Heart right ventricle (tissue), 16 donors: ENCODE measurements around the gene TDRD10. TPM values are rescaled to one million over a fixed set of nuclear protein-coding genes. Genes with fewer than 3 reads are reported as not detected.
A peak's percentile ranks its signal among the peaks of the same experiment; 100 is the strongest.

Source experiments
- ATAC-seq, 8 donors: fragments of 200-7000 bp; cut with Tn5 transposase; one replicate each; pipeline ENCODE4 v1.9.1; 2020; ENCODE audit warnings: mild to moderate bottlenecking in 8 of 8, moderate library complexity in 8 of 8, moderate number of reproducible peaks in 1 of 8
- DNase-seq, 2 donors: peaks; one replicate each; pipeline ENCODE4 v3.0.0-alpha.2; 2020
- H3K27ac ChIP-seq, 10 donors: fragments of 200-600 bp; sonication (generic) in 2 of 10; one replicate each; pipeline versions ENCODE4 v1.5.0 to v1.8.0; 2020 to 2022; ENCODE audit warnings: mild to moderate bottlenecking in 3 of 10
- H3K27me3 ChIP-seq, 7 donors: fragments of 200-600 bp; one replicate each; pipeline ENCODE4 v1.8.0; 2021 to 2022; ENCODE audit warnings: mild to moderate bottlenecking in 2 of 7
- H3K36me3 ChIP-seq, 9 donors: fragments of 200-600 bp; sonication (generic) in 1 of 9; one replicate each; pipeline versions ENCODE4 v1.5.0 to v1.8.0; 2020 to 2022; ENCODE audit warnings: mild to moderate bottlenecking in 2 of 9
- H3K4me1 ChIP-seq, 9 donors: fragments of 200-600 bp; sonication (generic) in 1 of 9; one replicate each; pipeline versions ENCODE4 v1.5.0 to v1.8.0; 2020 to 2022; ENCODE audit warnings: mild to moderate bottlenecking in 4 of 9
- H3K4me3 ChIP-seq, 10 donors: fragments of 200-600 bp; sonication (generic) in 2 of 10; one replicate each; pipeline versions ENCODE4 v1.5.0 to v1.8.0; 2020 to 2022; ENCODE audit warnings: mild to moderate bottlenecking in 7 of 10, moderate library complexity in 2 of 10
- H3K9me3 ChIP-seq, 11 donors: fragments of 200-600 bp in 10 of 11; sonication (generic) in 2 of 11; one replicate each; pipeline versions ENCODE4 v1.5.0 to v1.8.0; 2013 to 2022; ENCODE audit warnings: mild to moderate bottlenecking in 2 of 11, control low read depth in 1 of 11, moderate library complexity in 1 of 11
- WGBS, 2 donors: extraction: QIAGEN DNeasy Blood & Tissue Kit; methylation state at CpG; one replicate each; pipeline ENCODE4 v1.1.7; 2013; ENCODE audit warnings: inconsistent platforms in 1 of 2; 5-methylcytosine and 5-hydroxymethylcytosine counted together
- intact Hi-C, 10 donors: fragments of 100-400 bp; cut with DNase I; formaldehyde crosslinking; loops; one replicate each; pipeline versions ENCODE4 v1.11.1 to v1.14.2; 2022
- polyA plus RNA-seq, 2 donors: library from polyadenylated mRNA; stranded (reverse); fragments of 200-250 nt; gene quantifications; one replicate each; pipeline ENCODE4 v1.2.3, GENCODE V29; 2013
- total RNA-seq, 10 donors: library from RNA; stranded (reverse); fragmentation: NEBNext Ultra II Directional in 3 of 10; extraction: Animal tissue kit (Norgen Biotek cat#: 25700) in 3 of 10; gene quantifications; one replicate each; pipeline versions ENCODE4 v1.2.1 to v1.2.4, GENCODE V29; 2021 to 2023
- TF ChIP-seq, protein P1 (sequence below), 9 donors: fragments of 200-600 bp; sonication (generic) in 2 of 9; IDR thresholded peaks; one replicate each; pipeline versions ENCODE4 v1.5.0 to v1.8.0; 2021 to 2022; ENCODE audit warnings: antibody characterized with exemption in 9 of 9, mild to moderate bottlenecking in 5 of 9, moderate library complexity in 1 of 9
- donor health status: Arrhythmogenic right ventricular cardiomyopathy.
- donor health status: ischemic (EF 13 %, LVEDD 7.1; RV severe dilation, severe dysfunction).
- donor health status: healthy with polysubstance abuse.
- donor health status: DM: no; HTN: yes; CAD: no.
- donor health status: DM: no; HTN: no; CAD: no.
- donor health status: ischemic (EF 25% LVEDD 6.9; RV normal size, moderate dysfunction).
- donor health status: ischemic (EF 25% LVEDD 5.7; RV mildly dilated, moderate dysfunction).
- donor health status: healthy.
- donor health status: DM: yes; HTN: yes; CAD: no.
- donor health status: Ischemic cardiomyopathy.
- donor health status: ischemic (EF 35%, LVEDD 5.7; RV mildly dilated, moderate dysfunction).
- donor health status: nonischemic (EF 11% LVEDD 7.7; RV severe dilation, severe dysfunction).
- donor health status: DM: yes; HTN: yes; CAD: no.
- donor health status: PGD.
- donor health status: ischemic (EF 29% LVEDD 5.4; RV normal size, mild dysfunction).
- donor health status: nonischemic (EF 23%, LVEDD 6.1; RV moderate dilation, normal function).

TDRD10 gene
- total and polyA plus RNA-seq, 12 donors = 1.1 to 13.3 (median 2.0) TPM

DNA sequence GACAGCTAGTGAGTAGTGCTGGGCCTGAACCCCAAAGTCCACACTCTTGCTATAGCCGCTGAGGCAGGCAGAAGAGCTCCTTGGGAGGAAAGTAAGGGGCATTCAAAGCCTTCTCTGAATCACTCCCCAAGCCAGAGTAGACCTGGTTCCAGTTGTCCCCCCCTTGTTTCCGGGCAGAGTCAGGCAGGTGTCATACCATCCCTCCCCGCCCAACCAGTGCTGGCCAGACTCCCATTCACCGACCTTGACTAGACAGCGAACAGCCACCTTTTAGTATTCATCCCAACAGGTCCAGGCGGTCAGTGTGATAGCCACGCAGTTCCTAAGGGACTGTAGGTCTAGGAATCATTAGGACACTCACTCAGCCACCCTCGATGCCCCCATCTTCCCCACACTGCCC, 77.4 kb downstream of the TDRD10 start:
- intact Hi-C loops = no loop called here
- Histone ChIP-seq H3K27ac (peak overlapping the region in 1 of 10 donors; percentile 83), H3K36me3 (peaks cover 0 to 67% (median 46%) of the 10 kb centered on the region in 9 donors), H3K4me1 (peaks cover 12 to 45% (median 21%) of the 10 kb centered on the region in 9 donors), H3K27me3 (no peaks in the 10 kb centered on the region), H3K4me3 (no peak overlapping the region), H3K9me3 (no peaks in the 10 kb centered on the region)
- DNase-seq (no peak), ATAC-seq (no peak)
- TF ChIP-seq, protein P1, sequence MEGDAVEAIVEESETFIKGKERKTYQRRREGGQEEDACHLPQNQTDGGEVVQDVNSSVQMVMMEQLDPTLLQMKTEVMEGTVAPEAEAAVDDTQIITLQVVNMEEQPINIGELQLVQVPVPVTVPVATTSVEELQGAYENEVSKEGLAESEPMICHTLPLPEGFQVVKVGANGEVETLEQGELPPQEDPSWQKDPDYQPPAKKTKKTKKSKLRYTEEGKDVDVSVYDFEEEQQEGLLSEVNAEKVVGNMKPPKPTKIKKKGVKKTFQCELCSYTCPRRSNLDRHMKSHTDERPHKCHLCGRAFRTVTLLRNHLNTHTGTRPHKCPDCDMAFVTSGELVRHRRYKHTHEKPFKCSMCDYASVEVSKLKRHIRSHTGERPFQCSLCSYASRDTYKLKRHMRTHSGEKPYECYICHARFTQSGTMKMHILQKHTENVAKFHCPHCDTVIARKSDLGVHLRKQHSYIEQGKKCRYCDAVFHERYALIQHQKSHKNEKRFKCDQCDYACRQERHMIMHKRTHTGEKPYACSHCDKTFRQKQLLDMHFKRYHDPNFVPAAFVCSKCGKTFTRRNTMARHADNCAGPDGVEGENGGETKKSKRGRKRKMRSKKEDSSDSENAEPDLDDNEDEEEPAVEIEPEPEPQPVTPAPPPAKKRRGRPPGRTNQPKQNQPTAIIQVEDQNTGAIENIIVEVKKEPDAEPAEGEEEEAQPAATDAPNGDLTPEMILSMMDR (IDR thresholded peaks at IDR 0.05) = no peak
- 77 to 86% methylated on average over 8 of the region's 8 CpGs for WGBS, 2 donors

DNA sequence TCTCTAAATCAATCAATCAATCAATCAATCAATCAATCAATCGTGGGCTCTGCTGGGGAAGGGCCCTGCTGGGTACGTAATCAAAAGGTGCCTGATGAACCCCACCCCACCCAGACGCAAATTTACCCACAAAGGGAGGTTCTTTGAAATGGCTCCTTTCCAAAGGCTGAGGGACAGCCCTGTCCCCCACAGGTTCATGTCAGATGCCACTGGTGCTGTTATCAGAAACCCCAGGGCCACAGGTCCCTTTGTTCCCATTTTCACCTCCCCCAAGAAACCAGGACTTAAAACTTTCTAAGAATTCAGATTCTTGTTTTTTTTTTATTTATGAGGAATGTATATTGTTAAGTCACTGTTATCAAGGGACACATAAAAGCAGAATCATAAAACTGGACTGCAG, 79.7 kb downstream of the TDRD10 start:
- Histone ChIP-seq H3K4me1 (peaks cover 12 to 48% (median 23%) of the 10 kb centered on the region in 9 donors), H3K4me3 (no peak overlapping the region), H3K27me3 (no peaks in the 10 kb centered on the region), H3K27ac (no peak overlapping the region), H3K36me3 (peaks cover 9 to 90% (median 70%) of the 10 kb centered on the region in 9 donors), H3K9me3 (no peaks in the 10 kb centered on the region)
- intact Hi-C loops = no loop called here
- 78 to 91% methylated on average over 3 of the region's 3 CpGs for WGBS, 2 donors
- TF ChIP-seq, protein P1 (IDR thresholded peaks at IDR 0.05) = no peak
- DNase-seq (no peak), ATAC-seq (no peak)

DNA sequence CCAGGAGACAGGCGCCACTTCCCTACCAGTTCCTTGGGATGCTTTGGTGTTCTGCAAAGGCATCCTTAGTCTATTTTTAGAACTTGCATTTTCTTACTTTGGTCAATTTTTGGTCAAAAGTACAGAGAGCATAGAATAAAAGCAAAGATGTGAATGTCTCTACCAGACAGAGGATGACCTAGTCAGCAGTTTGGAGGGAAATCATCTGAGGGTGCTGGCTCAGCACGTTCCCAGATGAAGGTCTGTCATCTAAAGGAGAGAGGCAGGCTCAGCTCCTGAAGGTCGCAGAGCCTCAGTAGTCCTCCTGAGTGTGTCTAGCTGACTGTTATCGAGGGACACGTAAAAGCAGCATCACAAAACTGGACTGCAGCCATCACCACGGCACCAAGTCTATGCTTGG, 80.9 kb downstream of the TDRD10 start:
- H3K36me3 ChIP-seq = peaks cover 9 to 100% (median 81%) of the 10 kb centered on the region in 9 donors
- no peak overlapping the region for H3K27ac ChIP-seq
- H3K9me3 ChIP-seq = no peaks in the 10 kb centered on the region
- H3K27me3 ChIP-seq = no peaks in the 10 kb centered on the region
- intact Hi-C loops = no loop called here
- no peak overlapping the region for H3K4me3 ChIP-seq
- H3K4me1 ChIP-seq = peaks cover 4 to 36% (median 15%) of the 10 kb centered on the region in 9 donors
- TF ChIP-seq, protein P1 (IDR thresholded peaks at IDR 0.05) = no peak
- DNase-seq (no peak), ATAC-seq (no peak)
- WGBS, 2 donors = 74 to 86% methylated on average over 6 of the region's 6 CpGs

DNA sequence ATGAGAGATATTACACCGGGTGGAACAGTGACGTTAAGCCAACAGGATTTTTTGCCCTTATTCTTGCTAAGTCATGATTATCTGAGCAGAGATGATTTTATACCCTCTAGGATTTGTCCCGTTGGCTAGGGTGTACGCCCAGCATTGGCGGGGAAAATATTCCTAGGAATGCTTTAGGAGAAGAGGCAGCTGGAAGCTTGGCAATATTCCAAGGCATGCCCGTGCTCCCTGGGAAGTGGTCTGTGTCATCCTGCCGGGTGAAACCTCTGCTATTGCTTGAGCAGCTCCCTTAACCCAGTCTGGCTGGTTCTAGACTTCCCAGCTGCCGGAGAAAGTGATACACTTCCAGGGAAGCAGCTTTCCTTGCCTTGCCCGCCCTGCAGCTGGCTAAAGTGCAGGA, 81.8 kb downstream of the TDRD10 start:
- TF ChIP-seq, protein P1 (IDR thresholded peaks at IDR 0.05) = no peak
- WGBS, 2 donors = 45 to 52% methylated on average over 9 of the region's 9 CpGs
- peaks cover 9 to 100% (median 90%) of the 10 kb centered on the region in 9 donors for H3K36me3 ChIP-seq

More for the DNA sequence above, 81.8 kb downstream of the TDRD10 start:
- Histone ChIP-seq H3K4me3 (no peak overlapping the region), H3K27ac (no peak overlapping the region), H3K4me1 (peaks cover 0 to 27% (median 10%) of the 10 kb centered on the region in 9 donors), H3K27me3 (no peaks in the 10 kb centered on the region), H3K9me3 (no peaks in the 10 kb centered on the region)
- DNase-seq (no peak), ATAC-seq (peak in 1 of 8 donors; percentile 43)
- intact Hi-C loops = no loop called here
